H1 (cell line): ENCODE measurements around the gene SYTL2. TPM values are rescaled to one million over a fixed set of nuclear protein-coding genes. Genes with fewer than 3 reads are reported as not detected.

Source experiments
- CTCF ChIA-PET: fragments of 300-600 bp; sonication (Branson Sonifier 250); formaldehyde crosslinking; loops from one replicate; lab custom pipeline; 2021; ENCODE audit not compliant: partially characterized antibody; lab: Charles Lee
- POLR2A ChIA-PET: fragments of 300-600 bp; sonication (Branson Sonifier 250); formaldehyde crosslinking; loops from one replicate; lab custom pipeline; 2021; ENCODE audit warnings: inconsistent platforms; ENCODE audit not compliant: partially characterized antibody; lab: Charles Lee
- DNase-seq, 2 experiments: peaks; one replicate each; pipeline versions ENCODE4 v3.0.0 to v3.0.0-alpha.2; 2010 to 2022; ENCODE audit warnings: low spot score in 2 of 2, low read depth in 1 of 2, mixed read lengths in 1 of 2
- FAIRE-seq: peaks from 2 replicates; lab custom pipeline; 2011; peaks lifted over from hg19 to GRCh38; lab: Jason Lieb, UNC
- H2AFZ ChIP-seq: 2 replicates; pipeline ENCODE4 v1.8.1; 2012; ENCODE audit warnings: low read length, inconsistent platforms
- H2AK5ac ChIP-seq: 2 replicates; pipeline ENCODE4 v1.6.1; 2013; ENCODE audit warnings: low read depth, low read length
- H2BK120ac ChIP-seq: replicated peaks from 2 replicates; pipeline ENCODE3; 2013; ENCODE audit warnings: low read depth, low read length, inconsistent platforms
- H2BK12ac ChIP-seq: 2 replicates; pipeline ENCODE4 v1.6.1; 2013; ENCODE audit warnings: low read depth, low read length
- H2BK15ac ChIP-seq: 2 replicates; pipeline ENCODE4 v1.6.1; 2013; ENCODE audit warnings: low read length
- H2BK20ac ChIP-seq: 2 replicates; pipeline ENCODE4 v1.6.1; 2013; ENCODE audit warnings: low read length
- H2BK5ac ChIP-seq: 2 replicates; pipeline ENCODE4 v1.6.1; 2013; ENCODE audit warnings: low read depth, low read length
- H3K14ac ChIP-seq: 2 replicates; pipeline ENCODE4 v1.6.1; 2013; ENCODE audit warnings: inconsistent platforms; ENCODE audit not compliant: insufficient read length
- H3K18ac ChIP-seq: 2 replicates; pipeline ENCODE4 v1.6.1; 2013; ENCODE audit warnings: low read length; ENCODE audit errors: extremely low read depth
- H3K23ac ChIP-seq: 2 replicates; pipeline ENCODE4 v1.6.1; 2013; ENCODE audit warnings: inconsistent platforms; ENCODE audit not compliant: insufficient read length
- H3K23me2 ChIP-seq: 2 replicates; pipeline ENCODE4 v1.6.1; 2013; ENCODE audit warnings: low read depth, low read length
- H3K27ac ChIP-seq: 2 replicates; pipeline ENCODE4 v1.6.1; 2011; ENCODE audit warnings: low read depth, low read length, inconsistent platforms
- H3K27me3 ChIP-seq, 4 experiments: replicated peaks in 1 of 4; 1 replicate in 1 of 4; 2 replicates in 3 of 4; pipeline versions ENCODE4 v1.6.1 to v1.8.1; 2011 to 2013; ENCODE audit warnings: low read length in 3 of 4, mild to moderate bottlenecking in 3 of 4, inconsistent platforms in 2 of 4, mixed read lengths in 2 of 4, moderate library complexity in 1 of 4; ENCODE audit not compliant: control insufficient read depth in 3 of 4, insufficient read depth in 3 of 4; ENCODE audit errors: extremely low read depth in 1 of 4
- H3K36me3 ChIP-seq, 4 experiments: 2 replicates each; pipeline versions ENCODE4 v1.6.1 to v1.8.1; 2011 to 2013; ENCODE audit warnings: mild to moderate bottlenecking in 4 of 4, low read length in 3 of 4, moderate library complexity in 2 of 4, control low read depth in 1 of 4, inconsistent platforms in 1 of 4; ENCODE audit not compliant: insufficient read depth in 4 of 4, control insufficient read depth in 2 of 4
- H3K4ac ChIP-seq: replicated peaks from 2 replicates; pipeline ENCODE3; 2013; ENCODE audit warnings: low read length, low read depth, mixed read lengths, inconsistent platforms; ENCODE audit not compliant: insufficient read length
- H3K4me1 ChIP-seq, 4 experiments: replicated peaks in 1 of 4; 1 replicate in 1 of 4; 2 replicates in 3 of 4; pipeline versions ENCODE4 v1.6.1 to v1.8.1; 2011 to 2013; ENCODE audit warnings: low read length in 3 of 4, inconsistent platforms in 2 of 4, mixed read lengths in 1 of 4; ENCODE audit not compliant: insufficient read depth in 4 of 4, control insufficient read depth in 3 of 4
- H3K4me2 ChIP-seq, 2 experiments: 2 replicates each; pipeline versions ENCODE4 v1.6.1 to v1.8.1; 2011 to 2013; ENCODE audit warnings: low read depth in 2 of 2, low read length in 2 of 2, control low read depth in 1 of 2, inconsistent platforms in 1 of 2, mild to moderate bottlenecking in 1 of 2; ENCODE audit not compliant: insufficient read depth in 1 of 2
- H3K4me3 ChIP-seq, 4 experiments: fragments of 200-600, 300-600 bp in 1 of 4; sonication (generic), shearing (Covaris generic), sonication (Bioruptor Twin) in 1 of 4; 2 replicates each; pipeline versions ENCODE4 v1.5.1 to v1.8.1; 2011 to 2016; ENCODE audit warnings: low read length in 4 of 4, low read depth in 3 of 4, control low read depth in 2 of 4, inconsistent platforms in 2 of 4, mild to moderate bottlenecking in 2 of 4, mixed read lengths in 1 of 4, moderate library complexity in 1 of 4; ENCODE audit not compliant: insufficient read depth in 2 of 4; ENCODE audit errors: extremely low read depth in 1 of 4
- H3K56ac ChIP-seq: replicated peaks from 2 replicates; pipeline ENCODE3; 2013; ENCODE audit warnings: low read depth, mild to moderate bottlenecking, mixed read lengths, low read length, inconsistent platforms; ENCODE audit not compliant: insufficient read length
- H3K79me1 ChIP-seq: 2 replicates; pipeline ENCODE4 v1.6.1; 2013; ENCODE audit warnings: low read depth, low read length, control low read depth
- H3K79me2 ChIP-seq, 2 experiments: 2 replicates each; pipeline versions ENCODE4 v1.6.1 to v1.8.1; 2012 to 2013; ENCODE audit warnings: low read length in 2 of 2, mild to moderate bottlenecking in 2 of 2, inconsistent platforms in 1 of 2; ENCODE audit not compliant: insufficient read depth in 2 of 2, control insufficient read depth in 1 of 2
- H3K9ac ChIP-seq, 4 experiments: replicated peaks in 1 of 4; 1 replicate in 1 of 4; 2 replicates in 3 of 4; pipeline versions ENCODE4 v1.6.1 to v1.8.1; 2011 to 2013; ENCODE audit warnings: low read depth in 3 of 4, low read length in 3 of 4, control low read depth in 2 of 4, mild to moderate bottlenecking in 2 of 4, moderate library complexity in 2 of 4, inconsistent platforms in 1 of 4; ENCODE audit errors: extremely low read depth in 1 of 4
- H3K9me3 ChIP-seq, 2 experiments: 2 replicates each; pipeline versions ENCODE4 v1.6.1 to v1.8.1; 2012 to 2013; ENCODE audit warnings: mild to moderate bottlenecking in 2 of 2, moderate library complexity in 2 of 2, control low read depth in 1 of 2, inconsistent platforms in 1 of 2, low read depth in 1 of 2, low read length in 1 of 2, mixed read lengths in 1 of 2; ENCODE audit not compliant: insufficient read depth in 2 of 2
- H4K20me1 ChIP-seq, 2 experiments: replicated peaks in 1 of 2; 2 replicates each; pipeline versions ENCODE3 to v1.8.1; 2011 to 2013; ENCODE audit warnings: inconsistent platforms in 2 of 2, low read length in 2 of 2, mild to moderate bottlenecking in 1 of 2; ENCODE audit not compliant: insufficient read depth in 2 of 2, control insufficient read depth in 1 of 2
- H4K5ac ChIP-seq: 2 replicates; pipeline ENCODE4 v1.6.1; 2013; ENCODE audit warnings: low read length, low read depth, mixed read lengths, inconsistent platforms; ENCODE audit not compliant: insufficient read length
- H4K8ac ChIP-seq: 2 replicates; pipeline ENCODE4 v1.8.0; 2013; ENCODE audit warnings: mild to moderate bottlenecking, moderate library complexity, low read length, inconsistent platforms; ENCODE audit not compliant: insufficient read depth; ENCODE audit errors: extremely low read depth
- H4K91ac ChIP-seq: replicated peaks from 2 replicates; pipeline ENCODE3; 2013; ENCODE audit warnings: low read length, mixed read lengths, inconsistent platforms; ENCODE audit not compliant: insufficient read length
- HDAC2 ChIP-seq, 2 experiments: fragments of 300-600 bp in 1 of 2; sonication (generic) in 1 of 2; IDR thresholded peaks; 2 replicates each; pipeline ENCODE4 v1.6.1; 2011 to 2012; ENCODE audit warnings: low read depth in 2 of 2, low read length in 2 of 2, mild to moderate bottlenecking in 2 of 2, moderate library complexity in 2 of 2, borderline replicate concordance in 1 of 2, inconsistent platforms in 1 of 2
- MAFK ChIP-seq: IDR thresholded peaks from 2 replicates; pipeline ENCODE4 v1.6.1; 2012; ENCODE audit warnings: low read depth, mild to moderate bottlenecking, improper control_type of control experiment, low read length
- whole genome bisulfite sequencing, 2 experiments: shearing (Covaris generic) in 1 of 2; methylation state at CpG; one replicate each; pipeline versions ENCODE4 v1.1.6 to v1.1.7; 2013 to 2015; ENCODE audit warnings: low lambda C conversion rate in 2 of 2, mixed read lengths in 2 of 2, inconsistent platforms in 1 of 2, low coverage in 1 of 2, missing lambda C conversion rate in 1 of 2; ENCODE audit not compliant: insufficient replicate concordance in 2 of 2, insufficient coverage in 1 of 2, insufficient read length in 1 of 2; ENCODE audit errors: extremely low coverage in 1 of 2, missing lambda C conversion rate in 1 of 2; 5-methylcytosine and 5-hydroxymethylcytosine counted together
- polyA plus RNA-seq, 7 experiments: library from polyadenylated mRNA; depleted of rRNA in 3 of 7; stranded (reverse) in 5 of 7; unstranded in 2 of 7; fragments of >200 nt in 5 of 7; fragments of 200-250 nt in 2 of 7; gene quantifications; 1 replicate in 5 of 7; 2 replicates in 1 of 7; 4 replicates in 1 of 7; pipeline versions ENCODE4 v1.2.1 to v1.2.3, GENCODE V29; 2011 to 2013; ENCODE audit warnings: missing spikeins in 2 of 7, mixed read lengths in 2 of 7
- total RNA-seq: library from RNA; stranded (reverse); fragmentation: NEBNext Ultra II Directional; extraction: Animal tissue kit (Norgen Biotek cat#: 25700); gene quantifications from 2 replicates; pipeline ENCODE4 v1.2.1, GENCODE V29; 2021

SYTL2 gene
- total and polyA plus RNA-seq, 2 of the 8 experiments (the other 6 are each of a cell fraction or from before 2014, with no cell fraction given) = 1.3 to 9.1 TPM

- Histone ChIP-seq H2BK12ac (no peak overlapping the region), H3K4ac (no peak overlapping the region), H3K9ac (no peak overlapping the region), H3K4me3 (no peak overlapping the region), H4K91ac (no peak overlapping the region), H3K79me2 (no peaks in the 10 kb centered on the region), H2BK20ac (no peak overlapping the region), H4K5ac (no peak overlapping the region), H3K56ac (no peak overlapping the region), H3K14ac (no peak overlapping the region), H3K18ac (no peak overlapping the region), H3K27ac (no peak overlapping the region), H3K23ac (no peak overlapping the region), H2BK15ac (no peak overlapping the region), H3K9me3 (no peaks in the 10 kb centered on the region), H2AK5ac (no peak overlapping the region), H3K4me1 (peaks cover 0 to 2% (median 0%) of the 10 kb centered on the region in 4 experiments; a peak in 1 of 7 replicates), H3K4me2 (no peak overlapping the region), H3K27me3 (no peaks in the 10 kb centered on the region), H3K23me2 (no peaks in the 10 kb centered on the region), H4K8ac (no peak overlapping the region), H2BK5ac (no peak overlapping the region), H2BK120ac (no peak overlapping the region), H4K20me1 (no peaks in the 10 kb centered on the region), H2AFZ (no peak overlapping the region), H3K36me3 (no peaks in the 10 kb centered on the region), H3K79me1 (no peaks in the 10 kb centered on the region)
- 100% methylated on average over 2 of the region's 2 CpGs; no CpG with 5 or more reads in 1 of the 2 experiments for WGBS, 2 experiments
- CTCF ChIA-PET = no interaction called here
- DNase-seq (no peak), FAIRE-seq (no peak)
- TF ChIP-seq MAFK (peak; percentile 99), HDAC2 (IDR thresholded peaks at IDR 0.05; ENCODE audit: borderline replicate concordance in 1 of 2, low read depth in 2 of 2, low read length in 2 of 2) (no peak)
- TF ChIP-seq, all 59 proteins: peak for 1
- POLR2A ChIA-PET = no interaction called here
These were observed 7.0 kb downstream of the SYTL2 start for GRCh38 chr11:85803920-85804319.
